Lower leg skin (tissue), 3 donors: ENCODE measurements around the gene NCF4.

Experiments
- POLR2A ChIP-seq, 2 donors: fragments of 450-650 bp; IDR thresholded peaks; one replicate each; pipeline ENCODE4 v1.6.1; 2016 to 2017; ENCODE audit warnings: antibody characterized with exemption in 2 of 2, mild to moderate bottlenecking in 1 of 2, moderate library complexity in 1 of 2
- TF ChIP-seq, protein P1 (sequence below), 3 donors: fragments of 450-650 bp; IDR thresholded peaks; one replicate each; pipeline ENCODE4 v1.5.1; 2016; ENCODE audit warnings: antibody characterized with exemption in 3 of 3, mild to moderate bottlenecking in 3 of 3, moderate library complexity in 2 of 3

DNA sequence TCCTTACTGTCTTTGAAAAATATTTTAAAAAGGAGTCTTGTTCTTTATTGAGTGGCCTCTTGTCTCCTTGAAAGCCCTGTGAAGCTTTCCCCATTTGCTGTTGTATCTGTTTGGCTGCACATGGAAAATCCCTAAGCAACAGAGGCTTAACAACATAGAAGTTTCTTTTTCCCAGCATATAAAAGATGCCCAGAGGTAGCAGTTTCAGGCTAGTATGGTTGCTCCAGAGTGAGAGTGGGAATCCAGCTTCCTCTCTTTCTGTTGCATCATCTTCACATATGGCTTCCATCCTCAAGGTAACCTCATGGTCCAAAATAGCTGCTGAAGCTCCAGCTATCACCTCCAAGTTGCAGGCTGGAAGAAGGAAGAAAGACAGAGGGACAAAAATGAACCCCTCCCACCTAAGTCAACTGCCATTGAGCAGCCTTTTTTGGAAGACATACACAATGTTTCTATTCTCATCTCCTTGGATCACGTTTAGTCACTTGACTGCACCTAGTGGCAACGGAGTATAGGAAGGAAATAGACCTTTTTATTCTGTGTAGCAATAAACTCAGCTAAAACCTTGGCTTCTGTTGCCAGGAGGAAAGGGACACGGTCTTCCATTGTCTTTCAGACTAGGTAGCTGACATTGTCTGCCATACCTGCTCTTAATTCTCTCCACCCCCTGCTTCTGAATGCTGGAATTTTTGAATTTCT, 57.9 kb downstream of the NCF4 start:
- TF ChIP-seq, protein P1, sequence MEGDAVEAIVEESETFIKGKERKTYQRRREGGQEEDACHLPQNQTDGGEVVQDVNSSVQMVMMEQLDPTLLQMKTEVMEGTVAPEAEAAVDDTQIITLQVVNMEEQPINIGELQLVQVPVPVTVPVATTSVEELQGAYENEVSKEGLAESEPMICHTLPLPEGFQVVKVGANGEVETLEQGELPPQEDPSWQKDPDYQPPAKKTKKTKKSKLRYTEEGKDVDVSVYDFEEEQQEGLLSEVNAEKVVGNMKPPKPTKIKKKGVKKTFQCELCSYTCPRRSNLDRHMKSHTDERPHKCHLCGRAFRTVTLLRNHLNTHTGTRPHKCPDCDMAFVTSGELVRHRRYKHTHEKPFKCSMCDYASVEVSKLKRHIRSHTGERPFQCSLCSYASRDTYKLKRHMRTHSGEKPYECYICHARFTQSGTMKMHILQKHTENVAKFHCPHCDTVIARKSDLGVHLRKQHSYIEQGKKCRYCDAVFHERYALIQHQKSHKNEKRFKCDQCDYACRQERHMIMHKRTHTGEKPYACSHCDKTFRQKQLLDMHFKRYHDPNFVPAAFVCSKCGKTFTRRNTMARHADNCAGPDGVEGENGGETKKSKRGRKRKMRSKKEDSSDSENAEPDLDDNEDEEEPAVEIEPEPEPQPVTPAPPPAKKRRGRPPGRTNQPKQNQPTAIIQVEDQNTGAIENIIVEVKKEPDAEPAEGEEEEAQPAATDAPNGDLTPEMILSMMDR (IDR thresholded peaks at IDR 0.05), result no peak
- no peak for TF ChIP-seq POLR2A (IDR thresholded peaks at IDR 0.05)
